ENCODE results near the gene KLF14. TPM values are rescaled to one million over a fixed set of nuclear protein-coding genes. Genes with fewer than 3 reads are reported as not detected.

Gene KLF14
- total RNA-seq, 1 experiment from 2014 or later: not detected

DNA sequence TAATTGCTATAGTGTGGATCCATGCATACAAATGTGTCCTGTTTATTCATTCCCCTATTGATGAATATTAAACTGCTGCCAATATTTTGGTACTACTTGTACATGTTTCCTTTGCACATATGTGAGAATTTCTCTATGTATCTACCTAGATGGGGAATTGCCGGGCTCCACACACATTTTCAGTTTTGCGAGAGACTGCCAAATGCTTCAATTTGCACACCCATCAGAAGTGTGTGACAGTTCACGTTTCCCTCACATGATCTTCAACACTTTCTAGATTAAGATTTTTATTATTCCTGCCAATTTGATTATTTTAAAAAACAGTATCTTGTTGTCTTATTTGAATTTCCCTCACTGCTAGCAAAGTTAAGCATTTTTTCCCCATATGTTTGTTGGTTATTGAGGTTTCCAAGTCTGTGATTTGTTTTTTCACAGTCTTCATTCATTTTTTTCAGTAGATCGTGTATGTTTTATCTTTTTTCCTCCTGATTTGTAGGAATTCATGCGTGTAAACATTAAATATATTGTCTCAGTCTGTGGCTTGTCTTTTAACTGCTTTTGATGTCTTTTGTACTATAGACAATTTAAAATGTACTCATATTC, 2.4 kb upstream of the KLF14 start (continued):
- no peak for TF ChIP-seq NFYB (CRISPR knock-in tag; conservative IDR thresholded peaks at IDR 0.05; ENCODE audit: low read depth)
- no peak for TF ChIP-seq NR2C2 (CRISPR knock-in tag; IDR thresholded peaks at IDR 0.05)
- TF ChIP-seq, protein P1, sequence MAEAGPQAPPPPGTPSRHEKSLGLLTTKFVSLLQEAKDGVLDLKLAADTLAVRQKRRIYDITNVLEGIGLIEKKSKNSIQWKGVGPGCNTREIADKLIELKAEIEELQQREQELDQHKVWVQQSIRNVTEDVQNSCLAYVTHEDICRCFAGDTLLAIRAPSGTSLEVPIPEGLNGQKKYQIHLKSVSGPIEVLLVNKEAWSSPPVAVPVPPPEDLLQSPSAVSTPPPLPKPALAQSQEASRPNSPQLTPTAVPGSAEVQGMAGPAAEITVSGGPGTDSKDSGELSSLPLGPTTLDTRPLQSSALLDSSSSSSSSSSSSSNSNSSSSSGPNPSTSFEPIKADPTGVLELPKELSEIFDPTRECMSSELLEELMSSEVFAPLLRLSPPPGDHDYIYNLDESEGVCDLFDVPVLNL (CRISPR knock-in tag; IDR thresholded peaks at IDR 0.05; ENCODE audit: borderline replicate concordance, low read depth): no peak
- TF ChIP-seq ZNF423 (CRISPR knock-in tag; IDR thresholded peaks at IDR 0.05): no peak

DNA sequence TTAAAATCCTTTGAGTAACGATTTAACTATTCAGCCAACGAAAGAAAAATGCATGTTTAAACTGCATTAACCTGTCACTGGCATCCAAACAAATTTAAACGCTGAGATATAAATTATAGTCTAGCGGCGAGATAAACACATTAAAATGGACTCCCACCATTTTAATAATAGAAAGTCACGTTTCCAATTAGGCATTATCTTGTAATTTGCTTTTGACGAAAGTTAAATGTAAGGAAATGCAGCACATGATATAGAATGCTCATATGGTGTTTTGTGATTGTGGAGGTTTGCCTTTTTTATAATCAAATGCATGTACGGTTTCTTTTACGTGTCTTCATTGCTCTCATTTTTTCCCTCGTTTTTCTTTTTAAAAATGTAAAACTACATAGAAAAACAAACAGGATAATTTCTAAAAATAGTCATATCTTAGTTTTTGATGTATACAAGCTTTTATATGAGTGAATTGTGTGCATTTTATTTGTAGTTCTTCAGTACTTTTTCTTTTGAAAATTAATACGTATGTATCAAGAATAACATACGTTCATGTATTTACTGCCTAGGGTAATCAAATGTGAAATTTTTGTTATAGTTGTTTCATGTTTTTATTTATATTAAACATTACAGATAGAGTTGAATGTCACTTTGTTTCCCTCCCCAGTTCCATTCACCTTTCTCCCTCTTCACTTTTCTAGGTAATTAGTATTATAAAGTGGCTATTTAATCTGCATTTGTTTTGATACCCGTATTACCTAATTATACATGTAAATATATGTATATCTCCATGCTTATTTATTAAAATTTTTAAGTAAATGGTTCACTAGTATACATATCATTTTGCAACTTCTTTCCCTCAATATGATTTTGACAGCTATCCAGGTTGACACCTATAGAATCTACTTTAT, 1.1 kb upstream of the KLF14 start:
- Mint-ChIP-seq H3K36me3 (no peaks in the 10 kb centered on the region), H3K27ac (no peak overlapping the region), H3K4me3 (peak overlapping the region; percentile 82), H3K27me3 (ENCODE audit: low read depth) (peaks cover 81% of the 10 kb centered on the region), H3K4me1 (peaks cover 11% of the 10 kb centered on the region), H3K9me3 (no peaks in the 10 kb centered on the region)
- POLR2A ChIA-PET: no interaction called here
- DNase-seq (ENCODE audit: low spot score) (no peak), ATAC-seq (no peak)
- TF ChIP-seq, protein P2, sequence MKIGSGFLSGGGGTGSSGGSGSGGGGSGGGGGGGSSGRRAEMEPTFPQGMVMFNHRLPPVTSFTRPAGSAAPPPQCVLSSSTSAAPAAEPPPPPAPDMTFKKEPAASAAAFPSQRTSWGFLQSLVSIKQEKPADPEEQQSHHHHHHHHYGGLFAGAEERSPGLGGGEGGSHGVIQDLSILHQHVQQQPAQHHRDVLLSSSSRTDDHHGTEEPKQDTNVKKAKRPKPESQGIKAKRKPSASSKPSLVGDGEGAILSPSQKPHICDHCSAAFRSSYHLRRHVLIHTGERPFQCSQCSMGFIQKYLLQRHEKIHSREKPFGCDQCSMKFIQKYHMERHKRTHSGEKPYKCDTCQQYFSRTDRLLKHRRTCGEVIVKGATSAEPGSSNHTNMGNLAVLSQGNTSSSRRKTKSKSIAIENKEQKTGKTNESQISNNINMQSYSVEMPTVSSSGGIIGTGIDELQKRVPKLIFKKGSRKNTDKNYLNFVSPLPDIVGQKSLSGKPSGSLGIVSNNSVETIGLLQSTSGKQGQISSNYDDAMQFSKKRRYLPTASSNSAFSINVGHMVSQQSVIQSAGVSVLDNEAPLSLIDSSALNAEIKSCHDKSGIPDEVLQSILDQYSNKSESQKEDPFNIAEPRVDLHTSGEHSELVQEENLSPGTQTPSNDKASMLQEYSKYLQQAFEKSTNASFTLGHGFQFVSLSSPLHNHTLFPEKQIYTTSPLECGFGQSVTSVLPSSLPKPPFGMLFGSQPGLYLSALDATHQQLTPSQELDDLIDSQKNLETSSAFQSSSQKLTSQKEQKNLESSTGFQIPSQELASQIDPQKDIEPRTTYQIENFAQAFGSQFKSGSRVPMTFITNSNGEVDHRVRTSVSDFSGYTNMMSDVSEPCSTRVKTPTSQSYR (CRISPR knock-in tag; IDR thresholded peaks at IDR 0.05): no peak
- TF ChIP-seq OVOL2 (CRISPR knock-in tag; IDR thresholded peaks at IDR 0.05; ENCODE audit: borderline replicate concordance) (no peak), JAZF1 (CRISPR knock-in tag; IDR thresholded peaks at IDR 0.05) (no peak)
- CTCF ChIA-PET: interaction anchor here (0.7 to 3.2 kb wide), 3 partner anchors 23 to 663 kb away, joined by 3 to 20 read pairs (median 8); no protein-coding TSS in a partner anchor

DNA sequence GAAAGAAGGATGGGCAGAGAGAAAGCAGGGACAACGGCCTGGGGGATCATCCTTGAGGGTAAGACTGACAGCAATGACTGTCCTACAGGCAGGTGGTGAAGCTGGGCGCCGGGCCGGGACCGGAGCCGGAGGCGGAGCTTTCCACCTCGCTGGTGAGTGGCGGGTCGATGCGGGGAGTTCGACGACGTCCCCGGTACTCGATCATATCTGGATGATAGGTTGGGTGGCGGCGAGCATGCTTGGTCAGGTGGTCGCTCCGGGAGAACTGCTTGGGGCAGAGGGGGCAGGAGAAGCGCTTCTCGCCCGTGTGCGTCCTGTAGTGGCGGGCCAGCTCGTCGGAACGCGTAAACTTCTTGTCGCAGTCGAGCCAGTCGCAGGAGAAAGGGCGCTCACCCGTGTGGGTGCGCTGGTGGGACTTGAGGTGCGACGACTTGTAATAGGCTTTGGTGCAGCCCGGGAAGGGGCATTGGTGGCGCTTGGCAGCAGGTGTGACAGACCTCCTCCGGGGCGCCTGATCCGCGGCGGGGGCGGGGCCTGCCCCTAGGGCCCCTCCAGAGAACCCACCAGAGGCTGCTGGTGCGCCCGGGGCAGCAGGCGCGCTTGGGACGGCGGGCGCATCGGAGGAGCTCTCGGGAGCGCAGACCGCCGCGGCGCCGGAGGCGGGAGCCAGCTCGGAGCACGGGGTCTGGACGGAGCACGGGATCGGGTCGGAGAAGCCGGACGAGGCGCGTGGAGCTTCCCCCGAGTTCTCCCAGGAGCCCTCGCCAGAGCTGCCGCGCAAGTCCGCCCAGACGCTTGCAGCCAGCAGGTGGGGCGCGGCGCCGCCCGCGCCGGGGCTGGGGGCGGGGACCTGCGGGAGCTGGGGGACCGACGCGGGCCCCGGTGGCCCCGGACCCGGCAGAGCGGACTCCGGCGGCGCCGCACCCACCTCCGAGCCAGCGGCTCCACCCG, 752 bp downstream of the KLF14 start:
- Mint-ChIP-seq H3K27me3 (ENCODE audit: low read depth) (peaks cover 94% of the 10 kb centered on the region), H3K9me3 (no peaks in the 10 kb centered on the region), H3K36me3 (no peaks in the 10 kb centered on the region), H3K27ac (no peak overlapping the region), H3K4me1 (peaks cover 11% of the 10 kb centered on the region), H3K4me3 (peak overlapping the region; percentile 82)
- ChIA-PET POLR2A (interaction anchor here (0.6 to 1.5 kb wide), 2 partner anchors 25 to 988 kb away, joined by 3 read pairs; no protein-coding TSS in a partner anchor), CTCF (interaction anchor here (0.8 to 3.2 kb wide), 8 partner anchors 10 to 661 kb away, joined by 3 to 20 read pairs (median 4); partner anchors contain the start of gene TMEM209)
- DNase-seq (ENCODE audit: low spot score) (peak; percentile 52), ATAC-seq (peak; percentile 69)
- TF ChIP-seq SOX15 (CRISPR knock-in tag; IDR thresholded peaks at IDR 0.05): no peak
- TF ChIP-seq, protein P3, sequence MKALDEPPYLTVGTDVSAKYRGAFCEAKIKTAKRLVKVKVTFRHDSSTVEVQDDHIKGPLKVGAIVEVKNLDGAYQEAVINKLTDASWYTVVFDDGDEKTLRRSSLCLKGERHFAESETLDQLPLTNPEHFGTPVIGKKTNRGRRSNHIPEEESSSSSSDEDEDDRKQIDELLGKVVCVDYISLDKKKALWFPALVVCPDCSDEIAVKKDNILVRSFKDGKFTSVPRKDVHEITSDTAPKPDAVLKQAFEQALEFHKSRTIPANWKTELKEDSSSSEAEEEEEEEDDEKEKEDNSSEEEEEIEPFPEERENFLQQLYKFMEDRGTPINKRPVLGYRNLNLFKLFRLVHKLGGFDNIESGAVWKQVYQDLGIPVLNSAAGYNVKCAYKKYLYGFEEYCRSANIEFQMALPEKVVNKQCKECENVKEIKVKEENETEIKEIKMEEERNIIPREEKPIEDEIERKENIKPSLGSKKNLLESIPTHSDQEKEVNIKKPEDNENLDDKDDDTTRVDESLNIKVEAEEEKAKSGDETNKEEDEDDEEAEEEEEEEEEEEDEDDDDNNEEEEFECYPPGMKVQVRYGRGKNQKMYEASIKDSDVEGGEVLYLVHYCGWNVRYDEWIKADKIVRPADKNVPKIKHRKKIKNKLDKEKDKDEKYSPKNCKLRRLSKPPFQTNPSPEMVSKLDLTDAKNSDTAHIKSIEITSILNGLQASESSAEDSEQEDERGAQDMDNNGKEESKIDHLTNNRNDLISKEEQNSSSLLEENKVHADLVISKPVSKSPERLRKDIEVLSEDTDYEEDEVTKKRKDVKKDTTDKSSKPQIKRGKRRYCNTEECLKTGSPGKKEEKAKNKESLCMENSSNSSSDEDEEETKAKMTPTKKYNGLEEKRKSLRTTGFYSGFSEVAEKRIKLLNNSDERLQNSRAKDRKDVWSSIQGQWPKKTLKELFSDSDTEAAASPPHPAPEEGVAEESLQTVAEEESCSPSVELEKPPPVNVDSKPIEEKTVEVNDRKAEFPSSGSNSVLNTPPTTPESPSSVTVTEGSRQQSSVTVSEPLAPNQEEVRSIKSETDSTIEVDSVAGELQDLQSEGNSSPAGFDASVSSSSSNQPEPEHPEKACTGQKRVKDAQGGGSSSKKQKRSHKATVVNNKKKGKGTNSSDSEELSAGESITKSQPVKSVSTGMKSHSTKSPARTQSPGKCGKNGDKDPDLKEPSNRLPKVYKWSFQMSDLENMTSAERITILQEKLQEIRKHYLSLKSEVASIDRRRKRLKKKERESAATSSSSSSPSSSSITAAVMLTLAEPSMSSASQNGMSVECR (CRISPR knock-in tag; IDR thresholded peaks at IDR 0.05; ENCODE audit: borderline replicate concordance): no peak
- TF ChIP-seq JAZF1 (CRISPR knock-in tag; IDR thresholded peaks at IDR 0.05): no peak
- 0 out of 2 replicates have a peak, but pooled peaks have one; percentile 12 for TF ChIP-seq JUN (CRISPR knock-in tag; IDR thresholded peaks at IDR 0.05)
- TF ChIP-seq, protein P1 (CRISPR knock-in tag; IDR thresholded peaks at IDR 0.05; ENCODE audit: borderline replicate concordance, low read depth): no peak
- TF ChIP-seq, protein P4, sequence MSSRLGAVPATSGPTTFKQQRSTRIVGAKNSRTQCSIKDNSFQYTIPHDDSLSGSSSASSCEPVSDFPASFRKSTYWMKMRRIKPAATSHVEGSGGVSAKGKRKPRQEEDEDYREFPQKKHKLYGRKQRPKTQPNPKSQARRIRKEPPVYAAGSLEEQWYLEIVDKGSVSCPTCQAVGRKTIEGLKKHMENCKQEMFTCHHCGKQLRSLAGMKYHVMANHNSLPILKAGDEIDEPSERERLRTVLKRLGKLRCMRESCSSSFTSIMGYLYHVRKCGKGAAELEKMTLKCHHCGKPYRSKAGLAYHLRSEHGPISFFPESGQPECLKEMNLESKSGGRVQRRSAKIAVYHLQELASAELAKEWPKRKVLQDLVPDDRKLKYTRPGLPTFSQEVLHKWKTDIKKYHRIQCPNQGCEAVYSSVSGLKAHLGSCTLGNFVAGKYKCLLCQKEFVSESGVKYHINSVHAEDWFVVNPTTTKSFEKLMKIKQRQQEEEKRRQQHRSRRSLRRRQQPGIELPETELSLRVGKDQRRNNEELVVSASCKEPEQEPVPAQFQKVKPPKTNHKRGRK (CRISPR knock-in tag; IDR thresholded peaks at IDR 0.05; ENCODE audit: borderline replicate concordance): no peak
- no peak for TF ChIP-seq RELA (CRISPR knock-in tag; IDR thresholded peaks at IDR 0.05; ENCODE audit: borderline replicate concordance)
- no peak for TF ChIP-seq ZNF416 (CRISPR knock-in tag; IDR thresholded peaks at IDR 0.05)
- TF ChIP-seq NR2C2 (CRISPR knock-in tag; IDR thresholded peaks at IDR 0.05): no peak
